HFFc6 (cell line): ENCODE measurements around the gene CLEC20A. TPM values are rescaled to one million over a fixed set of nuclear protein-coding genes. Genes with fewer than 3 reads are reported as not detected.

Source experiments
- DNase-seq: peaks from one replicate; pipeline ENCODE4 v3.0.0-alpha.2; 2018
- H3K27ac Mint-ChIP-seq: 2 replicates; pipeline ENCODE4 v1.8.0; 2020; ENCODE audit warnings: mild to moderate bottlenecking, mixed read lengths
- H3K27me3 Mint-ChIP-seq: 2 replicates; pipeline ENCODE4 v1.8.0; 2021; ENCODE audit warnings: mild to moderate bottlenecking, moderate library complexity, mixed read lengths; ENCODE audit not compliant: insufficient read depth
- H3K36me3 Mint-ChIP-seq: 2 replicates; pipeline ENCODE4 v1.8.0; 2021; ENCODE audit warnings: low read depth, mixed read lengths
- H3K4me1 Mint-ChIP-seq: 2 replicates; pipeline ENCODE4 v1.8.0; 2020; ENCODE audit warnings: low read depth, mixed read lengths
- H3K4me3 Mint-ChIP-seq: 2 replicates; pipeline ENCODE4 v1.8.0; 2020; ENCODE audit warnings: mild to moderate bottlenecking, moderate library complexity, mixed read lengths
- H3K9me3 Mint-ChIP-seq: 2 replicates; pipeline ENCODE4 v1.8.0; 2020; ENCODE audit warnings: mild to moderate bottlenecking, mixed read lengths
- total RNA-seq, 6 experiments: library from RNA; stranded (reverse); fragmentation: NEBNext Ultra II Directional; extraction: Animal tissue kit (Norgen Biotek cat#: 25700); gene quantifications; 2 replicates in 1 of 6; 3 replicates in 5 of 6; pipeline ENCODE4 v1.2.3, GENCODE V29; 2021
- TF ChIP-seq, protein P1 (sequence below): fragments of 200-600 bp; sonication (generic); IDR thresholded peaks from 2 replicates; pipeline ENCODE4 v1.5.0; 2021; ENCODE audit warnings: antibody characterized with exemption, mild to moderate bottlenecking

The CLEC20A gene
- total RNA-seq, 6 experiments from 2014 or later = not detected

- no peaks in the 10 kb centered on the region for H3K9me3 Mint-ChIP-seq
- TF ChIP-seq, protein P1, sequence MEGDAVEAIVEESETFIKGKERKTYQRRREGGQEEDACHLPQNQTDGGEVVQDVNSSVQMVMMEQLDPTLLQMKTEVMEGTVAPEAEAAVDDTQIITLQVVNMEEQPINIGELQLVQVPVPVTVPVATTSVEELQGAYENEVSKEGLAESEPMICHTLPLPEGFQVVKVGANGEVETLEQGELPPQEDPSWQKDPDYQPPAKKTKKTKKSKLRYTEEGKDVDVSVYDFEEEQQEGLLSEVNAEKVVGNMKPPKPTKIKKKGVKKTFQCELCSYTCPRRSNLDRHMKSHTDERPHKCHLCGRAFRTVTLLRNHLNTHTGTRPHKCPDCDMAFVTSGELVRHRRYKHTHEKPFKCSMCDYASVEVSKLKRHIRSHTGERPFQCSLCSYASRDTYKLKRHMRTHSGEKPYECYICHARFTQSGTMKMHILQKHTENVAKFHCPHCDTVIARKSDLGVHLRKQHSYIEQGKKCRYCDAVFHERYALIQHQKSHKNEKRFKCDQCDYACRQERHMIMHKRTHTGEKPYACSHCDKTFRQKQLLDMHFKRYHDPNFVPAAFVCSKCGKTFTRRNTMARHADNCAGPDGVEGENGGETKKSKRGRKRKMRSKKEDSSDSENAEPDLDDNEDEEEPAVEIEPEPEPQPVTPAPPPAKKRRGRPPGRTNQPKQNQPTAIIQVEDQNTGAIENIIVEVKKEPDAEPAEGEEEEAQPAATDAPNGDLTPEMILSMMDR = no peak
- no peaks in the 10 kb centered on the region for H3K36me3 Mint-ChIP-seq
- no peaks in the 10 kb centered on the region for H3K4me1 Mint-ChIP-seq
- no peak overlapping the region for H3K27ac Mint-ChIP-seq
- no peaks in the 10 kb centered on the region for H3K27me3 Mint-ChIP-seq
- no peak overlapping the region for H3K4me3 Mint-ChIP-seq
- no peak for DNase-seq
These were observed 24.0 kb upstream of the CLEC20A start for GRCh38 chr1:178520803-178521202.

GRCh38 chr1:178518894-178519293, 22.1 kb upstream of the CLEC20A start:
- Mint-ChIP-seq H3K27me3 (peaks cover 2% of the 10 kb centered on the region; the same call in 1 of the 2 replicates), H3K27ac (no peak overlapping the region), H3K36me3 (no peaks in the 10 kb centered on the region), H3K4me3 (no peak overlapping the region), H3K9me3 (no peaks in the 10 kb centered on the region), H3K4me1 (no peaks in the 10 kb centered on the region)
- TF ChIP-seq, protein P1 = no peak
- DNase-seq = no peak

DNA sequence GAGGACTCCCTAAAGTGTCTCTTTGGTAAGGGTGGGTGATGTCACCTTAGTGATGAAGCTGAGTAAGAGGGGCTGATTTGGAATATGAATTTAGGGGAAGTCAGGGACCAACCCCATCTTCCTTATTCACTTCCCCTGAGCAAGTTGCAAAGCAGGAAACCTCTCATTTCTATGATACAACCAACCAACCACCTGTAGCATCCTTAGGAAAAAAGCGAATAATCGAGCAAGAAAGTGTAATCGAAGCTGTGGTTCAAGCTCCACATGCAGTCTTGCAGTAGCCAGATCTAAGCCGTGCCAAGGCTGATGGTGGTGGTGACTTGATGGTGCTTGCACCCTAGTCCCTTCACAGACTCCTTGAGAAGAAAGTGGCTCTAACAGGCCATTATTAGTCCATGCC, 19.3 kb upstream of the CLEC20A start:
- TF ChIP-seq, protein P1 = no peak
- Mint-ChIP-seq H3K4me3 (no peak overlapping the region), H3K27me3 (peaks cover 6% of the 10 kb centered on the region; the same call in 1 of the 2 replicates), H3K4me1 (no peaks in the 10 kb centered on the region; the same call in 1 of the 2 replicates), H3K9me3 (no peaks in the 10 kb centered on the region), H3K36me3 (no peaks in the 10 kb centered on the region), H3K27ac (no peak overlapping the region)
- DNase-seq = no peak

GRCh38 chr1:178513278-178513983, 16.7 kb upstream of the CLEC20A start:
- Mint-ChIP-seq H3K4me3 (no peak overlapping the region), H3K9me3 (no peaks in the 10 kb centered on the region), H3K27ac (no peak overlapping the region), H3K36me3 (no peaks in the 10 kb centered on the region), H3K27me3 (peaks cover 8% of the 10 kb centered on the region), H3K4me1 (no peaks in the 10 kb centered on the region; the same call in 1 of the 2 replicates)
- no peak for DNase-seq
- TF ChIP-seq, protein P1 = peak; percentile 29

GRCh38 chr1:178512566-178513277, 16.0 kb upstream of the CLEC20A start, which contains the start of gene TEX35:
Gene TEX35 (plus strand): TSS chr1:178513109. CDS start chr1:178513189, 80 bp downstream.
- Mint-ChIP-seq H3K27ac (no peak within 1 kb of the TSS), H3K9me3 (no peaks in the 10 kb centered on the region), H3K36me3 (no peaks in the 10 kb centered on the region), H3K27me3 (peaks cover 8% of the 10 kb centered on the region), H3K4me3 (no peak within 1 kb of the TSS), H3K4me1 (no peaks in the 10 kb centered on the region; the same call in 1 of the 2 replicates)
- no peak for DNase-seq
- TF ChIP-seq, protein P1 = no peak
